T-cell (primary cell): Measurements from ENCODE around the gene SLC44A5. TPM values are rescaled to one million over a fixed set of nuclear protein-coding genes. Genes with fewer than 3 reads are reported as not detected.

Experiments used
- ATAC-seq, 4 experiments: fragments of 200-7000 bp in 3 of 4; fragments of 150-1000 bp in 1 of 4; cut with Tn5 transposase; replicated peaks in 1 of 4; 1 replicate in 3 of 4; 2 replicates in 1 of 4; pipeline ENCODE4 v1.10.0; 2021; ENCODE audit warnings: moderate library complexity in 3 of 4, mild to moderate bottlenecking in 2 of 4, moderate number of reproducible peaks in 1 of 4
- CTCF ChIA-PET, 2 donors: fragments of 300-600 bp; sonication (Branson Sonifier 250); formaldehyde crosslinking; loops; one replicate each; lab custom pipeline; 2022; ENCODE audit warnings: antibody characterized with exemption in 2 of 2; lab: Charles Lee
- POLR2A ChIA-PET, 2 donors: fragments of 300-600 bp; sonication (Branson Sonifier 250); formaldehyde crosslinking; loops; one replicate each; lab custom pipeline; 2022; ENCODE audit warnings: antibody characterized with exemption in 2 of 2; lab: Charles Lee
- DNase-seq, 35 experiments: peaks; one replicate each; pipeline versions ENCODE4 v3.0.0 to v3.0.0-alpha.2; 2013 to 2023
- H3K27ac ChIP-seq: one replicate; pipeline ENCODE4 v1.5.1; 2013; ENCODE audit warnings: low read length
- H3K27me3 ChIP-seq, 2 experiments: replicated peaks in 1 of 2; 1 replicate in 1 of 2; 2 replicates in 1 of 2; pipeline versions ENCODE4 v1.6.1 to v1.7.0; 2013; ENCODE audit warnings: low read length in 1 of 2, mixed read lengths in 1 of 2; ENCODE audit not compliant: control insufficient read depth in 2 of 2, insufficient read depth in 2 of 2; ENCODE audit errors: extremely low read depth in 1 of 2
- H3K36me3 ChIP-seq, 2 donors: 1 replicate in 1 of 2; 2 replicates in 1 of 2; pipeline versions ENCODE4 v1.6.1 to v1.7.0; 2013; ENCODE audit warnings: low read length in 1 of 2; ENCODE audit not compliant: control insufficient read depth in 2 of 2, insufficient read depth in 1 of 2; ENCODE audit errors: extremely low read depth in 1 of 2
- H3K4me1 ChIP-seq, 2 experiments: 1 replicate in 1 of 2; 2 replicates in 1 of 2; pipeline versions ENCODE4 v1.6.1 to v1.7.0; 2013; ENCODE audit warnings: low read length in 2 of 2, mixed read lengths in 1 of 2; ENCODE audit not compliant: insufficient read depth in 2 of 2, control insufficient read depth in 1 of 2; ENCODE audit errors: extremely low read depth in 1 of 2
- H3K4me3 ChIP-seq, 2 donors: 1 replicate in 1 of 2; 2 replicates in 1 of 2; pipeline versions ENCODE4 v1.5.1 to v1.7.0; 2013; ENCODE audit warnings: mild to moderate bottlenecking in 2 of 2, low read length in 1 of 2, moderate library complexity in 1 of 2; ENCODE audit not compliant: control insufficient read depth in 1 of 2; ENCODE audit errors: extremely low read depth in 1 of 2
- H3K9me3 ChIP-seq: 2 replicates; pipeline ENCODE4 v1.7.0; 2013
- H3K27ac Mint-ChIP-seq, 2 donors: one replicate each; pipeline ENCODE4 v1.8.0; 2020 to 2021; ENCODE audit warnings: mild to moderate bottlenecking in 2 of 2, mixed read lengths in 2 of 2
- H3K27me3 Mint-ChIP-seq, 2 donors: one replicate each; pipeline ENCODE4 v1.8.0; 2021 to 2022; ENCODE audit warnings: mixed read lengths in 2 of 2
- H3K36me3 Mint-ChIP-seq: one replicate; pipeline ENCODE4 v1.8.0; 2021; ENCODE audit warnings: mixed read lengths
- H3K4me1 Mint-ChIP-seq, 3 donors: one replicate each; pipeline ENCODE4 v1.8.0; 2020 to 2022; ENCODE audit warnings: mixed read lengths in 3 of 3, mild to moderate bottlenecking in 1 of 3
- H3K4me3 Mint-ChIP-seq, 3 donors: one replicate each; pipeline ENCODE4 v1.8.0; 2020 to 2022; ENCODE audit warnings: mild to moderate bottlenecking in 3 of 3, mixed read lengths in 3 of 3, moderate library complexity in 3 of 3
- H3K9me3 Mint-ChIP-seq, 3 donors: one replicate each; pipeline ENCODE4 v1.8.0; 2020 to 2022; ENCODE audit warnings: mixed read lengths in 3 of 3
- WGBS: methylation state at CpG from one replicate; pipeline ENCODE4 v1.1.5; 2013; ENCODE audit warnings: missing lambda C conversion rate; ENCODE audit not compliant: insufficient coverage; 5-methylcytosine and 5-hydroxymethylcytosine counted together
- total RNA-seq, 35 experiments: library from RNA in 6 of 35; stranded (reverse) in 6 of 35; fragments of 120-200 nt in 1 of 35; gene quantifications; one replicate each; pipeline versions ENCODE4 v1.2.1 to v1.2.4 and lab custom pipeline; 2013 to 2026

The SLC44A5 gene
- total RNA-seq, 5 donors from 2014 or later (not counting 1 experiment from before 2014, with no cell fraction given) = 0.06 to 2.4 (median 0.84) TPM; not detected in 1

- H3K4me3 Mint-ChIP-seq = no peak overlapping the region
- POLR2A ChIA-PET = no interaction called here
- WGBS = 19% methylated on average over 3 of the region's 3 CpGs
These were observed 23.2 kb downstream of the SLC44A5 start for GRCh38 chr1:75587692-75588091.

GRCh38 chr1:75583282-75583681 is 27.6 kb downstream of the SLC44A5 start:
- H3K27ac Mint-ChIP-seq = no peak overlapping the region
- ATAC-seq = no peak
- no peak overlapping the region for H3K4me3 Mint-ChIP-seq
- no peaks in the 10 kb centered on the region for H3K27me3 ChIP-seq
- no peaks in the 10 kb centered on the region for H3K4me1 ChIP-seq
- POLR2A ChIA-PET = no interaction called here
- H3K36me3 ChIP-seq = no peaks in the 10 kb centered on the region
- H3K27ac ChIP-seq = no peak overlapping the region
- H3K9me3 ChIP-seq = no peaks in the 10 kb centered on the region
- no peaks in the 10 kb centered on the region for H3K36me3 Mint-ChIP-seq
- peaks cover 0 to 8% of the 10 kb centered on the region in 2 donors for H3K27me3 Mint-ChIP-seq
- CTCF ChIA-PET = no interaction called here
- H3K4me1 Mint-ChIP-seq = no peaks in the 10 kb centered on the region
- H3K9me3 Mint-ChIP-seq = no peaks in the 10 kb centered on the region
- DNase-seq = no peak
- no peak overlapping the region for H3K4me3 ChIP-seq
- WGBS = 53% methylated on average over 2 of the region's 2 CpGs

More at GRCh38 chr1:75587692-75588091, 23.2 kb downstream of the SLC44A5 start:
- ATAC-seq (no peak), DNase-seq (no peak)
- H3K4me1 ChIP-seq = no peaks in the 10 kb centered on the region
- CTCF ChIA-PET = no interaction called here
- no peak overlapping the region for H3K27ac ChIP-seq
- H3K27ac Mint-ChIP-seq = no peak overlapping the region
- no peak overlapping the region for H3K4me3 ChIP-seq
- H3K9me3 Mint-ChIP-seq = peaks cover 0 to under 1% (median 0%) of the 10 kb centered on the region in 3 donors
- no peaks in the 10 kb centered on the region for H3K9me3 ChIP-seq
- H3K36me3 ChIP-seq = no peaks in the 10 kb centered on the region
- H3K36me3 Mint-ChIP-seq = no peaks in the 10 kb centered on the region
- no peaks in the 10 kb centered on the region for H3K4me1 Mint-ChIP-seq
- H3K27me3 ChIP-seq = peaks cover 0 to 8% of the 10 kb centered on the region in 2 experiments
- H3K27me3 Mint-ChIP-seq = peaks cover 15 to 20% of the 10 kb centered on the region in 2 donors

- Histone ChIP-seq H3K9me3 (no peaks in the 10 kb centered on the region), H3K36me3 (no peaks in the 10 kb centered on the region), H3K27ac (no peak overlapping the region), H3K4me3 (no peak overlapping the region), H3K27me3 (no peaks in the 10 kb centered on the region), H3K4me1 (no peaks in the 10 kb centered on the region)
- ATAC-seq (no peak), DNase-seq (no peak)
- H3K27ac Mint-ChIP-seq = no peak overlapping the region
- POLR2A ChIA-PET = no interaction called here
- H3K36me3 Mint-ChIP-seq = no peaks in the 10 kb centered on the region
- H3K27me3 Mint-ChIP-seq = peaks cover 0 to 7% of the 10 kb centered on the region in 2 donors
- H3K9me3 Mint-ChIP-seq = no peaks in the 10 kb centered on the region
- WGBS = no CpG with 5 or more reads among the region's 1 CpG
- H3K4me1 Mint-ChIP-seq = no peaks in the 10 kb centered on the region
- CTCF ChIA-PET = no interaction called here
- no peak overlapping the region for H3K4me3 Mint-ChIP-seq
These were observed 28.1 kb downstream of the SLC44A5 start for GRCh38 chr1:75582725-75583261.

GRCh38 chr1:75579046-75579445 is 31.9 kb downstream of the SLC44A5 start:
- Histone ChIP-seq H3K4me1 (no peaks in the 10 kb centered on the region), H3K36me3 (no peaks in the 10 kb centered on the region), H3K9me3 (no peaks in the 10 kb centered on the region), H3K27ac (no peak overlapping the region), H3K4me3 (no peak overlapping the region), H3K27me3 (no peaks in the 10 kb centered on the region)
- ChIA-PET POLR2A (no interaction called here), CTCF (no interaction called here)
- Mint-ChIP-seq H3K4me3 (no peak overlapping the region), H3K36me3 (no peaks in the 10 kb centered on the region), H3K4me1 (no peaks in the 10 kb centered on the region), H3K9me3 (no peaks in the 10 kb centered on the region), H3K27me3 (peaks cover 3 to 7% of the 10 kb centered on the region in 2 donors), H3K27ac (no peak overlapping the region)
- DNase-seq = no peak
- ATAC-seq = no peak
- WGBS = no CpG with 5 or more reads among the region's 2 CpGs

GRCh38 chr1:75575837-75576236 is 35.1 kb downstream of the SLC44A5 start:
- H3K36me3 ChIP-seq = no peaks in the 10 kb centered on the region
- no peaks in the 10 kb centered on the region for H3K36me3 Mint-ChIP-seq
- H3K4me3 ChIP-seq = no peak overlapping the region
- H3K4me1 Mint-ChIP-seq = no peaks in the 10 kb centered on the region
- no peaks in the 10 kb centered on the region for H3K4me1 ChIP-seq
- no peak overlapping the region for H3K27ac Mint-ChIP-seq
- 57% methylated on average over 1 of the region's 3 CpGs for WGBS
- H3K9me3 ChIP-seq = no peaks in the 10 kb centered on the region
- ATAC-seq = no peak
- no peak overlapping the region for H3K27ac ChIP-seq
- CTCF ChIA-PET = no interaction called here
- POLR2A ChIA-PET = no interaction called here
- H3K27me3 ChIP-seq = no peaks in the 10 kb centered on the region
- no peaks in the 10 kb centered on the region for H3K9me3 Mint-ChIP-seq
- H3K4me3 Mint-ChIP-seq = no peak overlapping the region
- H3K27me3 Mint-ChIP-seq = peaks cover 10 to 11% of the 10 kb centered on the region in 2 donors
- DNase-seq = no peak

GRCh38 chr1:75567191-75567590 is 43.7 kb downstream of the SLC44A5 start:
- POLR2A ChIA-PET = no interaction called here
- H3K4me3 ChIP-seq = no peak overlapping the region

GRCh38 chr1:75559800-75560199 is 51.1 kb downstream of the SLC44A5 start:
- H3K4me1 Mint-ChIP-seq = no peaks in the 10 kb centered on the region
- no peaks in the 10 kb centered on the region for H3K36me3 Mint-ChIP-seq
- no peaks in the 10 kb centered on the region for H3K27me3 Mint-ChIP-seq
- peaks cover 0 to 2% (median 0%) of the 10 kb centered on the region in 3 donors for H3K9me3 Mint-ChIP-seq
- H3K4me3 ChIP-seq = no peak overlapping the region
- no peaks in the 10 kb centered on the region for H3K27me3 ChIP-seq
- H3K36me3 ChIP-seq = no peaks in the 10 kb centered on the region
- H3K27ac Mint-ChIP-seq = no peak overlapping the region
- ChIA-PET POLR2A (no interaction called here), CTCF (no interaction called here)
- ATAC-seq = no peak
- no peak overlapping the region for H3K27ac ChIP-seq
- DNase-seq = no peak
- no peak overlapping the region for H3K4me3 Mint-ChIP-seq
- no peaks in the 10 kb centered on the region for H3K9me3 ChIP-seq
- no peaks in the 10 kb centered on the region for H3K4me1 ChIP-seq

More at GRCh38 chr1:75567191-75567590, 43.7 kb downstream of the SLC44A5 start:
- WGBS = no CpG with 5 or more reads among the region's 1 CpG
- H3K4me1 ChIP-seq = no peaks in the 10 kb centered on the region
- H3K27ac ChIP-seq = no peak overlapping the region
- no peak overlapping the region for H3K27ac Mint-ChIP-seq
- no peaks in the 10 kb centered on the region for H3K36me3 Mint-ChIP-seq
- H3K36me3 ChIP-seq = no peaks in the 10 kb centered on the region
- DNase-seq (no peak), ATAC-seq (no peak)
- H3K27me3 ChIP-seq = no peaks in the 10 kb centered on the region
- no peaks in the 10 kb centered on the region for H3K9me3 ChIP-seq
- no peaks in the 10 kb centered on the region for H3K9me3 Mint-ChIP-seq
- H3K4me1 Mint-ChIP-seq = no peaks in the 10 kb centered on the region
- no peak overlapping the region for H3K4me3 Mint-ChIP-seq
- H3K27me3 Mint-ChIP-seq = peaks cover 3 to 23% of the 10 kb centered on the region in 2 donors
- CTCF ChIA-PET = no interaction called here
